H1 (cell line): ENCODE measurements around the gene FNDC7. TPM values are rescaled to one million over a fixed set of nuclear protein-coding genes. Genes with fewer than 3 reads are reported as not detected.

ENCODE experiments used
- CTCF ChIA-PET: fragments of 300-600 bp; sonication (Branson Sonifier 250); formaldehyde crosslinking; loops from one replicate; lab custom pipeline; 2021; ENCODE audit not compliant: partially characterized antibody; lab: Charles Lee
- POLR2A ChIA-PET: fragments of 300-600 bp; sonication (Branson Sonifier 250); formaldehyde crosslinking; loops from one replicate; lab custom pipeline; 2021; ENCODE audit warnings: inconsistent platforms; ENCODE audit not compliant: partially characterized antibody; lab: Charles Lee
- DNase-seq, 2 experiments: peaks; one replicate each; pipeline versions ENCODE4 v3.0.0 to v3.0.0-alpha.2; 2010 to 2022; ENCODE audit warnings: low spot score in 2 of 2, low read depth in 1 of 2, mixed read lengths in 1 of 2
- FAIRE-seq: peaks from 2 replicates; lab custom pipeline; 2011; peaks lifted over from hg19 to GRCh38; lab: Jason Lieb, UNC
- H2AFZ ChIP-seq: 2 replicates; pipeline ENCODE4 v1.8.1; 2012; ENCODE audit warnings: low read length, inconsistent platforms
- H2AK5ac ChIP-seq: 2 replicates; pipeline ENCODE4 v1.6.1; 2013; ENCODE audit warnings: low read depth, low read length
- H2BK120ac ChIP-seq: replicated peaks from 2 replicates; pipeline ENCODE3; 2013; ENCODE audit warnings: low read depth, low read length, inconsistent platforms
- H2BK12ac ChIP-seq: 2 replicates; pipeline ENCODE4 v1.6.1; 2013; ENCODE audit warnings: low read depth, low read length
- H2BK15ac ChIP-seq: 2 replicates; pipeline ENCODE4 v1.6.1; 2013; ENCODE audit warnings: low read length
- H2BK20ac ChIP-seq: 2 replicates; pipeline ENCODE4 v1.6.1; 2013; ENCODE audit warnings: low read length
- H2BK5ac ChIP-seq: 2 replicates; pipeline ENCODE4 v1.6.1; 2013; ENCODE audit warnings: low read depth, low read length
- H3K14ac ChIP-seq: 2 replicates; pipeline ENCODE4 v1.6.1; 2013; ENCODE audit warnings: inconsistent platforms; ENCODE audit not compliant: insufficient read length
- H3K18ac ChIP-seq: 2 replicates; pipeline ENCODE4 v1.6.1; 2013; ENCODE audit warnings: low read length; ENCODE audit errors: extremely low read depth
- H3K23ac ChIP-seq: 2 replicates; pipeline ENCODE4 v1.6.1; 2013; ENCODE audit warnings: inconsistent platforms; ENCODE audit not compliant: insufficient read length
- H3K23me2 ChIP-seq: 2 replicates; pipeline ENCODE4 v1.6.1; 2013; ENCODE audit warnings: low read depth, low read length
- H3K27ac ChIP-seq: 2 replicates; pipeline ENCODE4 v1.6.1; 2011; ENCODE audit warnings: low read depth, low read length, inconsistent platforms
- H3K27me3 ChIP-seq, 4 experiments: replicated peaks in 1 of 4; 1 replicate in 1 of 4; 2 replicates in 3 of 4; pipeline versions ENCODE4 v1.6.1 to v1.8.1; 2011 to 2013; ENCODE audit warnings: low read length in 3 of 4, mild to moderate bottlenecking in 3 of 4, inconsistent platforms in 2 of 4, mixed read lengths in 2 of 4, moderate library complexity in 1 of 4; ENCODE audit not compliant: control insufficient read depth in 3 of 4, insufficient read depth in 3 of 4; ENCODE audit errors: extremely low read depth in 1 of 4
- H3K36me3 ChIP-seq, 4 experiments: 2 replicates each; pipeline versions ENCODE4 v1.6.1 to v1.8.1; 2011 to 2013; ENCODE audit warnings: mild to moderate bottlenecking in 4 of 4, low read length in 3 of 4, moderate library complexity in 2 of 4, control low read depth in 1 of 4, inconsistent platforms in 1 of 4; ENCODE audit not compliant: insufficient read depth in 4 of 4, control insufficient read depth in 2 of 4
- H3K4ac ChIP-seq: replicated peaks from 2 replicates; pipeline ENCODE3; 2013; ENCODE audit warnings: low read length, low read depth, mixed read lengths, inconsistent platforms; ENCODE audit not compliant: insufficient read length
- H3K4me1 ChIP-seq, 4 experiments: replicated peaks in 1 of 4; 1 replicate in 1 of 4; 2 replicates in 3 of 4; pipeline versions ENCODE4 v1.6.1 to v1.8.1; 2011 to 2013; ENCODE audit warnings: low read length in 3 of 4, inconsistent platforms in 2 of 4, mixed read lengths in 1 of 4; ENCODE audit not compliant: insufficient read depth in 4 of 4, control insufficient read depth in 3 of 4
- H3K4me2 ChIP-seq, 2 experiments: 2 replicates each; pipeline versions ENCODE4 v1.6.1 to v1.8.1; 2011 to 2013; ENCODE audit warnings: low read depth in 2 of 2, low read length in 2 of 2, control low read depth in 1 of 2, inconsistent platforms in 1 of 2, mild to moderate bottlenecking in 1 of 2; ENCODE audit not compliant: insufficient read depth in 1 of 2
- H3K4me3 ChIP-seq, 4 experiments: fragments of 200-600, 300-600 bp in 1 of 4; sonication (generic), shearing (Covaris generic), sonication (Bioruptor Twin) in 1 of 4; 2 replicates each; pipeline versions ENCODE4 v1.5.1 to v1.8.1; 2011 to 2016; ENCODE audit warnings: low read length in 4 of 4, low read depth in 3 of 4, control low read depth in 2 of 4, inconsistent platforms in 2 of 4, mild to moderate bottlenecking in 2 of 4, mixed read lengths in 1 of 4, moderate library complexity in 1 of 4; ENCODE audit not compliant: insufficient read depth in 2 of 4; ENCODE audit errors: extremely low read depth in 1 of 4
- H3K56ac ChIP-seq: replicated peaks from 2 replicates; pipeline ENCODE3; 2013; ENCODE audit warnings: low read depth, mild to moderate bottlenecking, mixed read lengths, low read length, inconsistent platforms; ENCODE audit not compliant: insufficient read length
- H3K79me1 ChIP-seq: 2 replicates; pipeline ENCODE4 v1.6.1; 2013; ENCODE audit warnings: low read depth, low read length, control low read depth
- H3K79me2 ChIP-seq, 2 experiments: 2 replicates each; pipeline versions ENCODE4 v1.6.1 to v1.8.1; 2012 to 2013; ENCODE audit warnings: low read length in 2 of 2, mild to moderate bottlenecking in 2 of 2, inconsistent platforms in 1 of 2; ENCODE audit not compliant: insufficient read depth in 2 of 2, control insufficient read depth in 1 of 2
- H3K9ac ChIP-seq, 4 experiments: replicated peaks in 1 of 4; 1 replicate in 1 of 4; 2 replicates in 3 of 4; pipeline versions ENCODE4 v1.6.1 to v1.8.1; 2011 to 2013; ENCODE audit warnings: low read depth in 3 of 4, low read length in 3 of 4, control low read depth in 2 of 4, mild to moderate bottlenecking in 2 of 4, moderate library complexity in 2 of 4, inconsistent platforms in 1 of 4; ENCODE audit errors: extremely low read depth in 1 of 4
- H3K9me3 ChIP-seq, 2 experiments: 2 replicates each; pipeline versions ENCODE4 v1.6.1 to v1.8.1; 2012 to 2013; ENCODE audit warnings: mild to moderate bottlenecking in 2 of 2, moderate library complexity in 2 of 2, control low read depth in 1 of 2, inconsistent platforms in 1 of 2, low read depth in 1 of 2, low read length in 1 of 2, mixed read lengths in 1 of 2; ENCODE audit not compliant: insufficient read depth in 2 of 2
- H4K20me1 ChIP-seq, 2 experiments: replicated peaks in 1 of 2; 2 replicates each; pipeline versions ENCODE3 to v1.8.1; 2011 to 2013; ENCODE audit warnings: inconsistent platforms in 2 of 2, low read length in 2 of 2, mild to moderate bottlenecking in 1 of 2; ENCODE audit not compliant: insufficient read depth in 2 of 2, control insufficient read depth in 1 of 2
- H4K5ac ChIP-seq: 2 replicates; pipeline ENCODE4 v1.6.1; 2013; ENCODE audit warnings: low read length, low read depth, mixed read lengths, inconsistent platforms; ENCODE audit not compliant: insufficient read length
- H4K8ac ChIP-seq: 2 replicates; pipeline ENCODE4 v1.8.0; 2013; ENCODE audit warnings: mild to moderate bottlenecking, moderate library complexity, low read length, inconsistent platforms; ENCODE audit not compliant: insufficient read depth; ENCODE audit errors: extremely low read depth
- H4K91ac ChIP-seq: replicated peaks from 2 replicates; pipeline ENCODE3; 2013; ENCODE audit warnings: low read length, mixed read lengths, inconsistent platforms; ENCODE audit not compliant: insufficient read length
- HDAC2 ChIP-seq, 2 experiments: fragments of 300-600 bp in 1 of 2; sonication (generic) in 1 of 2; IDR thresholded peaks; 2 replicates each; pipeline ENCODE4 v1.6.1; 2011 to 2012; ENCODE audit warnings: low read depth in 2 of 2, low read length in 2 of 2, mild to moderate bottlenecking in 2 of 2, moderate library complexity in 2 of 2, borderline replicate concordance in 1 of 2, inconsistent platforms in 1 of 2
- SIN3A ChIP-seq, 2 experiments: IDR thresholded peaks in 1 of 2; conservative IDR thresholded peaks in 1 of 2; 2 replicates each; pipeline ENCODE4 v1.6.1; 2011 to 2012; ENCODE audit warnings: low read length in 2 of 2, improper control_type of control experiment in 1 of 2, low read depth in 1 of 2, mild to moderate bottlenecking in 1 of 2
- USF2 ChIP-seq: IDR thresholded peaks from 2 replicates; pipeline ENCODE4 v1.6.1; 2011; ENCODE audit warnings: low read length, improper control_type of control experiment
- WGBS, 2 experiments: shearing (Covaris generic) in 1 of 2; methylation state at CpG; one replicate each; pipeline versions ENCODE4 v1.1.6 to v1.1.7; 2013 to 2015; ENCODE audit warnings: low lambda C conversion rate in 2 of 2, mixed read lengths in 2 of 2, inconsistent platforms in 1 of 2, low coverage in 1 of 2, missing lambda C conversion rate in 1 of 2; ENCODE audit not compliant: insufficient replicate concordance in 2 of 2, insufficient coverage in 1 of 2, insufficient read length in 1 of 2; ENCODE audit errors: extremely low coverage in 1 of 2, missing lambda C conversion rate in 1 of 2; 5-methylcytosine and 5-hydroxymethylcytosine counted together
- polyA plus RNA-seq, 7 experiments: library from polyadenylated mRNA; depleted of rRNA in 3 of 7; stranded (reverse) in 5 of 7; unstranded in 2 of 7; fragments of >200 nt in 5 of 7; fragments of 200-250 nt in 2 of 7; gene quantifications; 1 replicate in 5 of 7; 2 replicates in 1 of 7; 4 replicates in 1 of 7; pipeline versions ENCODE4 v1.2.1 to v1.2.3, GENCODE V29; 2011 to 2013; ENCODE audit warnings: missing spikeins in 2 of 7, mixed read lengths in 2 of 7
- total RNA-seq: library from RNA; stranded (reverse); fragmentation: NEBNext Ultra II Directional; extraction: Animal tissue kit (Norgen Biotek cat#: 25700); gene quantifications from 2 replicates; pipeline ENCODE4 v1.2.1, GENCODE V29; 2021

FNDC7 gene
- total and polyA plus RNA-seq, 2 of the 8 experiments (the other 6 are each of a cell fraction or from before 2014, with no cell fraction given) = 0.13 to 0.20 TPM

- no peak overlapping the region for H2BK15ac ChIP-seq
- ChIA-PET POLR2A (interaction anchor here (1.2 kb wide), 2 partner anchors 14 to 17 kb away, joined by 3 read pairs; no protein-coding TSS in a partner anchor), CTCF (no interaction called here)
- H3K36me3 ChIP-seq = no peaks in the 10 kb centered on the region
- H3K79me2 ChIP-seq = no peaks in the 10 kb centered on the region
- no peak overlapping the region for H3K4me2 ChIP-seq
- H3K4me3 ChIP-seq = no peak overlapping the region
- H3K23me2 ChIP-seq = peaks cover 4% of the 10 kb centered on the region; the same call in 1 of the 2 replicates
- H2AK5ac ChIP-seq = no peak overlapping the region
- no peak overlapping the region for H4K8ac ChIP-seq
- H3K79me1 ChIP-seq = no peaks in the 10 kb centered on the region
- no peak overlapping the region for H2BK20ac ChIP-seq
- peaks cover 0 to 12% (median 7%) of the 10 kb centered on the region in 4 experiments; a peak in 4 of 7 replicates for H3K27me3 ChIP-seq
- no peak for DNase-seq
- H2BK5ac ChIP-seq = no peak overlapping the region
- FAIRE-seq = no peak
- WGBS, 2 experiments = 90% methylated on average over 6 of the region's 6 CpGs; no CpG with 5 or more reads in 1 of the 2 experiments
- no peak overlapping the region for H3K18ac ChIP-seq
- no peak overlapping the region for H3K4ac ChIP-seq
- no peak overlapping the region for H4K91ac ChIP-seq
- H4K20me1 ChIP-seq = no peaks in the 10 kb centered on the region
- no peak overlapping the region for H3K23ac ChIP-seq
- no peak overlapping the region for H3K14ac ChIP-seq
- H3K4me1 ChIP-seq = peaks cover 0 to 4% (median 0%) of the 10 kb centered on the region in 4 experiments; a peak in 1 of 7 replicates
- no peak overlapping the region for H4K5ac ChIP-seq
- no peak overlapping the region for H3K56ac ChIP-seq
- no peak overlapping the region for H3K27ac ChIP-seq
- no peak overlapping the region for H2BK120ac ChIP-seq
- H3K9me3 ChIP-seq = peaks cover 0 to 5% of the 10 kb centered on the region in 2 experiments; a peak in 1 of 4 replicates
- H3K9ac ChIP-seq = no peak overlapping the region
- no peak overlapping the region for H2AFZ ChIP-seq
- no peak overlapping the region for H2BK12ac ChIP-seq
- TF ChIP-seq HDAC2 (IDR thresholded peaks at IDR 0.05; ENCODE audit: borderline replicate concordance in 1 of 2, low read depth in 2 of 2, low read length in 2 of 2) = no peak
- no peak for TF ChIP-seq USF2
- TF ChIP-seq SIN3A (conservative IDR thresholded peaks at IDR 0.05 in 1 of 2, IDR thresholded peaks at IDR 0.05 in 1 of 2; ENCODE audit: low read depth in 1 of 2, low read length in 2 of 2) = no peak
Measured at GRCh38 chr1:108664481-108664880, 48.2 kb upstream of the FNDC7 start.
